GM18951 (cell line): ENCODE measurements around the gene DGCR8.
A peak's percentile ranks its signal among the peaks of the same experiment; 100 is the strongest.

Experiments
- POLR2A ChIP-seq: IDR thresholded peaks from 4 replicates; pipeline ENCODE4 v1.6.1; 2011; ENCODE audit warnings: mild to moderate bottlenecking; ENCODE audit not compliant: insufficient read length, insufficient read depth; ENCODE audit errors: extremely low read depth
- in situ Hi-C: fragments of 300-500 bp; cut with MboI; formaldehyde crosslinking; loops from one replicate; pipeline ENCODE4 v1.12.0; 2022; ENCODE audit warnings: low sequenced_read_pairs, mixed read lengths, inconsistent platforms; ENCODE audit not compliant: unreplicated experiment

DGCR8 gene

GRCh38 chr22:20116951-20117632 is 37.1 kb downstream of the DGCR8 start, which contains the start of gene TRMT2A:
TSS of gene TRMT2A (minus strand) at chr22:20117226. CDS start at chr22:20116906, 320 bp downstream.
- TF ChIP-seq POLR2A = peak; percentile 73
- in situ Hi-C loops = no loop called here

GRCh38 chr22:20117633-20118299 is 37.7 kb downstream of the DGCR8 start:
- in situ Hi-C loops = no loop called here
- peak; percentile 15 for TF ChIP-seq POLR2A

- no peak for TF ChIP-seq POLR2A
- in situ Hi-C loops = no loop called here
Observed at GRCh38 chr22:20118300-20119020, 38.4 kb downstream of the DGCR8 start.

DNA sequence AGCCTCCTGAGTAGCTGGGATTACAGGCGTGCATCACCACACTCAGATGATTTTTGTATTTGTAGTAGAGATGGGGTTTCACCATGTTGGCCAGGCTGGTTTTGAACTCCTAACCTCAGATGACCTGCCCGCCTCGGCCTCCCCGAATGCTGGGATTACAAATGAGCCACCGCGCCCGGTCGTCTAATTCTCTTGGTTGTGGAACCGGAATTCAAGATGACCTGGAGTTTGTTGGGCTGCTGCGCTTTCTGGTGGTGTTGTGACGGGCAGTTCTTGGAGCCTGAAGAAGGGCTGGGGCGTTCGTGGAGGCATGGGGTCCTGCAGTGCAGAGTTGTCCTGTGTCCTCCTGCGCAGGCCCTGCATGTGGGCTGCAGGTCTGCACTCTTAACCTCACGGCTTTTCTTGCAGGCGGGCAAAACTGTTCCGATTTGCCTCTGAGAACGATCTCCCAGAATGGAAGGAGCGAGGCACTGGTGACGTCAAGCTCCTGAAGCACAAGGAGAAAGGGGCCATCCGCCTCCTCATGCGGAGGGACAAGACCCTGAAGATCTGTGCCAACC is 41.9 kb downstream of the DGCR8 start:
- in situ Hi-C loops = no loop called here
- no peak for TF ChIP-seq POLR2A

- in situ Hi-C loops = no loop called here
- TF ChIP-seq POLR2A = no peak
Observed at GRCh38 chr22:20123366-20124082, 43.5 kb downstream of the DGCR8 start.

DNA sequence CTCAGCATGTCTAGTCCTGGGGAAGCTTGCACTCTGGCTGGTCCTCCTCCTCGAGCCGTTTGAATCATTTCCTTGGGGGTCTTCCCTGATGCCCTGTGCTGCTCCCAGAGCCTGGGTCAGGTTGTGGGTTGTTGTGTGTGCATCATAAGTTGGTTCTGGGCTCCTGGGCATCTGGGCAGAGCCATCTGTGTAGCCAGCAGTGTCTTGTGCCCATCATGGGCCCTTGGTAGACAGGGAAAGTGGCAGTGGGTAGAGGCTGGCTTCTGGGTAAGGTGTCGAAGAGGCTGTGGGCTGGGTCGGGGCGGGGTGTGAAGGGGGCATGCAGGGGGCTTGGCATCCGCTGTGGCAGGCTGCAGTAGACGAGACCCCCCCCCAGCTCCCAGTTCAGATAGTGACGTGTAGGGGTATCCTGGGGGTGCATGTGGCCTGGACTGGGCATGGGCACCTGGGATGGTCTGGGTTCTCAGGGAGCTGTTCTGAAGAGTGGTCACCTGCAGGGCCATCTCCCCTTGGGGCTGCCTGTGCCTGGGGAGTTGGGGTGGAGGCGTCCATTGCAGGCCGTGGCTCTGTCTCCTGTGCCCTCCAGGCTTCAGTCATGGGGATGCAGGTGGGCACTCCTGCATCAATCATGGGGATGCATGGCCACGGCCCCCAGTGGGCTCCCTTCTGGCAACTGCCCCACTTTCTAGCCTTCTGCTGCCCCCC is 44.2 kb downstream of the DGCR8 start:
- TF ChIP-seq POLR2A = no peak
- in situ Hi-C loops = no loop called here

DNA sequence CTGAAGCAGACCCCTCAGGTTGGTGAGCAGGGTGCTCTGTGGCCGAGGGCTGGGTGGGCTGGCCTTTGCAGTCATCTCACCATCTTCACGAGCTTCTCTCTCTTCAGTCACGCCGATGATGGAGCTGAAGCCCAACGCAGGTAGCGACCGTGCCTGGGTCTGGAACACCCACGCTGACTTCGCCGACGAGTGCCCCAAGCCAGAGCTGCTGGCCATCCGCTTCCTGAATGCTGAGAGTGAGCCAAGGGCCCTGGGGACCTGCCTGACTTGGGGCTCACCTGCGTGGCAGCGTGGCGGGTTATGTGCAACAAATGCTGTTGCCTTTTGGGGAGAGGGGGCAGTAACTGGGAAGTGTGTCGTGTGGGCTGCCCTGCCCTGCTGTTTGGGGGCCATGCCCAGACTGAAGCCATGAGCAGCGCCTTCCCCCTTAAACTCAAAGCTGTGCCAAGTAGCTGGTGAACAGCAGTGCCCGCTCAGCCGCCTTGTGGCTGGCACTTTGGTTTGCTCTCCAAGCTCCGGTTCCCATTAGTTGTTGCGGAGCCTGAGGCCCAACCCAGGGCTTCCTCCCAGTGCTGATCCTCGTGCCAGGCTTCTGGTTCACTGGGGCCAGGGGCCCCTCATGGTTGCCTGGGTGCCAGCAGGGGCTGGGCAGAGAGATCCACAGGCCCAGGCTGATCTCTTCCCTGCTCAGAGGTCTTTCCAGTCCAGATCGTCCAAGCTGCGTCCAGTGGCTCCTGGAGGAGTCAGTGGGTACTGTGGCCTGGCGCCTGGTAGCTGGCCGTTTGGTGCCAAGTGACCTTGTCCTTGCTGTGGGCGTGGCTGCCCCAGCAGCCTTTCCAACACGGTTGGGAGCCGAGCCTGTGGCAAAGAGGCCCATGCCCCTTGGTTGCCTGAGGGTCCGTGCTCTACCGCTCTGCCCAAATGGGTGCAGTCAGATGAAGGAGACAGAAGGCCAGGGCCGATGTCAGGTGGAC is 45.4 kb downstream of the DGCR8 start:
- in situ Hi-C loops = no loop called here
- no peak for TF ChIP-seq POLR2A

DNA sequence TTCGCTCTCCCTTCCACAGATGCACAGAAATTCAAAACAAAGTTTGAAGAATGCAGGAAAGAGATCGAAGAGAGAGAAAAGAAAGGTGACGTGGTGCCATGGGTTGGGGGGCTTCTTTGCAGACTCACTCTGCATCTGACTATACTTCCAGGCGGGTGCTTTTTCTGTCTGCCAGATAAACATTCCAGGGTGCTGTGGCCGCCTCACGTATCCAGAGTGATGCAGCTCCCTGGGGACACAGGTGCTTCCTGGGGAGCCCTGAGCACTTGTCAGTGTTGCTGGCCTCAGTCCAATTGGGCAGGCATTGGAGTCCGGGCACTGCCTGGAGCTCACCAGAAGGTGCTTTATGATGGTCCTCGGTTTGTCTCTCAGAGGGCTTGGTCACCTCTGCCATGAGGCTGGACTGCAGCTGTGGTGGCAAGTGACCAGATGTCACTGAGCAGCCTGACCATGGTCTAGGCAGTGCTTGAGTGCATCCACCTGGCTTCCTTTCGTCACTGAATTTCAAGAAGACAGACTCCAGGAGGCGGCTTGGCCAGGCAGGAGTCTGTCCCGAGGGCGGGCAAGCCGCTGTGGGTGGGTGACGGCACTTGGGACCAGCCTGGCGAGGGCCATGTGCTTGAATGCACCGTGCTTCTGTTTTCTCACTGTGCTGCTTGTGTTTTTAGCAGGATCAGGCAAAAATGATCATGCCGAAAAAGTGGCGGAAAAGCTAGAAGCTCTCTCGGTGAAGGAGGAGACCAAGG is 46.4 kb downstream of the DGCR8 start:
- in situ Hi-C loops = no loop called here
- TF ChIP-seq POLR2A = no peak

DNA sequence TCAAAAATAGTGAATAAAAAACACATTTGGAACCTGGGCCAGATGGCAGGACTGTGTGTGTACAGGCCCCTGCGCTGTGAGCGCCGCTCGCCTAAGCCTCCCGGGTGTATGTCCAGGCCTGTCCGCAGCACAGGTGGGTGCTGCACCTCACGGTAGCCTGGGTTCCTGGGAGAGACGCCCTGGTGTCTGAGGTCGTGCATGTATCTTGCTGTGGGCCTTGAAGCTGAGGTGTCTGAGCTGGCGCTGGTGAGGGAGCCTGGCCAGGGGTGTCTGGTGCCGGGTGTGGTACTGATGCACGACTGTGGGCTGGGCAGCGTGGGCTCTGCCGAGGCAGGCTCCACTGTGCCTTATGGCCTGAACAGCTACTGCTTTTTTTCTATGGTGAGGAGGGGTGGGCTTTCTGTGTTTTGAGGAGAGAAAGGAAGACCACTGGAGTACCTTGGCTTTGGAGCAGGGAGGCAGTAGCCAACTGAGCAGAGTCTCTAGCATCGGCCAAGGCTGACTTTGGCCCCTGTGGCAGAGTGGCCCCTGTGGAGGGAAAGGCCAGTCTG is 47.4 kb downstream of the DGCR8 start:
- no peak for TF ChIP-seq POLR2A
- in situ Hi-C loops = no loop called here

DNA sequence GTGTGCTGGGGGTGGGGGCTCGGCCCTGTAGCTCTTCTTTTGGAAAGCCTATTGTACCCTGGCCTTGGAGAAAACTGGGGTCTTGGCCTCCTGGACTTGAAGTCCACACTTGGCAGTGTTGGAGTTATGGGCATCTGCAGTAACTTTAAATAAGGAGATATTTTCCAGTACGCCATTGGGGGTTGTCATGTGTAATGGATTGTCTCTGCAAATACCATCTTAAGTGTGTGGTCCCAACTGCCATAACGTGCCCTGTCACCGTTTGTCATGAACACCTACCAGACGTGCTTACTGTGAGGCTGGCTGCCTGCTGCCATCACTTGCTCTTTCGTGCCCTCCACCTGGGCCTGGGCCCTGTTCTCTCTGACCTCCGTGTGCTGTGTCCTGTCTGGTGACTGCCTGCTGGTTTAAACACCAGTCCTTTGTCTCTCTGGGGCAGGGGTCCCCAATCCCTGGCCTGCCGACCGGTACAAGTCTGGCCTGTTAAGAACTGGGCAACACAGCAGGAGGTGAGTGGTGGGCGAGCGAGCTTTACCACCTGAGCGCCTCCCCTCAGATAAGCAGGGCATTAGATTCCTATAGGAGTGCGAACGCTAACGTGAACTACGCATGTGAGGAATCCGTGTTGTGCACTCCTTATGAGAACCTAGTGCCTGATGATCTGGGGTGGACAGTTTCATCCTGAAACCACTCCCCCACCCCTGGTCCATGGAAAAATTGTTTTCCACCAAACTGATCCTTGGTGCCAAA is 48.0 kb downstream of the DGCR8 start:
- in situ Hi-C loops = no loop called here
- no peak for TF ChIP-seq POLR2A
